ENCODE data around the gene GINS2. TPM values are rescaled to one million over a fixed set of nuclear protein-coding genes. Genes with fewer than 3 reads are reported as not detected.

GINS2 gene
- total RNA-seq, 2 experiments from 2014 or later, result 74.3 to 142 TPM

GRCh38 chr16:85717393-85718152 lies 28.8 kb upstream of the GINS2 start:
- no peaks in the 10 kb centered on the region for H3K79me2 ChIP-seq (ENCODE audit: insufficient read depth, low read depth, low read length)
- ChIA-PET CTCF (ENCODE audit: unreplicated experiment) (interaction anchor here (0.6 to 1.2 kb wide), 2 partner anchors 25 to 101 kb away, joined by 3 to 4 read pairs; no protein-coding TSS in a partner anchor), POLR2A (interaction anchor here (2.6 kb wide), 1 partner anchor 28 kb away, joined by 12 read pairs; the partner anchor contains the start of gene GINS2)
- no peaks in the 10 kb centered on the region for H3K9me3 ChIP-seq (ENCODE audit: low read length)
- H3K9me2 ChIP-seq (ENCODE audit: insufficient read depth, low read length), result no peaks in the 10 kb centered on the region
- H3K4me2 ChIP-seq (ENCODE audit: low read length), result no peak overlapping the region
- DNase-seq (ENCODE audit: low spot score), result peak; percentile 84
- H3K4me3 ChIP-seq (ENCODE audit: low read depth, low read length, poor library complexity, severe bottlenecking), result no peak overlapping the region
- H3K36me3 ChIP-seq (ENCODE audit: insufficient read depth, low read length), result no peaks in the 10 kb centered on the region
- BruUV-seq (replicated peaks), result no TSS peak
- no peak overlapping the region for H3K27ac ChIP-seq (ENCODE audit: low read depth, low read length, poor library complexity, severe bottlenecking)
- TF ChIP-seq EZH2phosphoT487 (IDR thresholded peaks at IDR 0.05; ENCODE audit: borderline replicate concordance, low read depth, low read length), result no peak
- TF ChIP-seq, protein P1, sequence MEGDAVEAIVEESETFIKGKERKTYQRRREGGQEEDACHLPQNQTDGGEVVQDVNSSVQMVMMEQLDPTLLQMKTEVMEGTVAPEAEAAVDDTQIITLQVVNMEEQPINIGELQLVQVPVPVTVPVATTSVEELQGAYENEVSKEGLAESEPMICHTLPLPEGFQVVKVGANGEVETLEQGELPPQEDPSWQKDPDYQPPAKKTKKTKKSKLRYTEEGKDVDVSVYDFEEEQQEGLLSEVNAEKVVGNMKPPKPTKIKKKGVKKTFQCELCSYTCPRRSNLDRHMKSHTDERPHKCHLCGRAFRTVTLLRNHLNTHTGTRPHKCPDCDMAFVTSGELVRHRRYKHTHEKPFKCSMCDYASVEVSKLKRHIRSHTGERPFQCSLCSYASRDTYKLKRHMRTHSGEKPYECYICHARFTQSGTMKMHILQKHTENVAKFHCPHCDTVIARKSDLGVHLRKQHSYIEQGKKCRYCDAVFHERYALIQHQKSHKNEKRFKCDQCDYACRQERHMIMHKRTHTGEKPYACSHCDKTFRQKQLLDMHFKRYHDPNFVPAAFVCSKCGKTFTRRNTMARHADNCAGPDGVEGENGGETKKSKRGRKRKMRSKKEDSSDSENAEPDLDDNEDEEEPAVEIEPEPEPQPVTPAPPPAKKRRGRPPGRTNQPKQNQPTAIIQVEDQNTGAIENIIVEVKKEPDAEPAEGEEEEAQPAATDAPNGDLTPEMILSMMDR (conservative IDR thresholded peaks at IDR 0.05; ENCODE audit: low read length), result peak; percentile 88
- no peak overlapping the region for H2AFZ ChIP-seq (ENCODE audit: low read length)
- H4K20me1 ChIP-seq (ENCODE audit: insufficient read depth, low read length), result no peaks in the 10 kb centered on the region
- intact Hi-C loops (cut with micrococcal nuclease; ENCODE audit: unreplicated experiment), result loop anchor here (1.0 to 5.0 kb wide), 4 partner anchors 30 to 58 kb away; no protein-coding TSS in a partner anchor
- H3K4me1 ChIP-seq (ENCODE audit: insufficient read depth, low read length, poor library complexity, severe bottlenecking), result peaks cover 8% of the 10 kb centered on the region

DNA sequence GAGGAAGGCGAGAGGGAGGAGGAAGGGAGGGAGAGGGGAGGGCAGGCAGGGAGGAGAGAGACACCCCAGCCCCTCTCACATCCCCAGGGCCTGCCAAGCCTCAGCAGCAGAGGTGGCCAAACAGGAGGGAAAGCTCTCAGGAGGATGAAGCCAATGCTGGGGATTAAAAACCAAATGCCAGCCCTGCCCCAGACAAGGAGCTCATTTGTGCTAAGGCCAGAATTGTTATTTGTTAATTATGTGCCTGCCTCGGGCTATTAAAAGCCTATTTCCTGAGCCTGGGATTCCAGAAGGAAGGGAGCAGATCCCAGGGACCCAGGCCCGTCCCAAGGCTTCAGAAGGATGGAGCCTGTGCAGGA lies 27.9 kb upstream of the GINS2 start:
- no peak overlapping the region for H3K4me3 ChIP-seq (ENCODE audit: low read depth, low read length, poor library complexity, severe bottlenecking)
- TF ChIP-seq EZH2phosphoT487 (IDR thresholded peaks at IDR 0.05; ENCODE audit: borderline replicate concordance, low read depth, low read length), result no peak
- TF ChIP-seq, protein P1 (conservative IDR thresholded peaks at IDR 0.05; ENCODE audit: low read length), result no peak
- POLR2A ChIA-PET, result interaction anchor here (1.4 to 2.6 kb wide), 2 partner anchors 27 to 42 kb away, joined by 3 to 12 read pairs; partner anchors contain the start of gene GINS2
- intact Hi-C loops (cut with micrococcal nuclease; ENCODE audit: unreplicated experiment), result loop anchor here (5.0 kb wide), 1 partner anchor 39 kb away; no protein-coding TSS in a partner anchor
- CTCF ChIA-PET (ENCODE audit: unreplicated experiment), result interaction anchor here (0.6 to 1.2 kb wide), 3 partner anchors 42 to 100 kb away, joined by 3 to 16 read pairs (median 4); no protein-coding TSS in a partner anchor
- no TSS peak for BruUV-seq (replicated peaks)
- H3K9me3 ChIP-seq (ENCODE audit: low read length), result peaks cover 9% of the 10 kb centered on the region
- H4K20me1 ChIP-seq (ENCODE audit: insufficient read depth, low read length), result no peaks in the 10 kb centered on the region
- H3K36me3 ChIP-seq (ENCODE audit: insufficient read depth, low read length), result no peaks in the 10 kb centered on the region
- no peak for DNase-seq (ENCODE audit: low spot score)
- no peak overlapping the region for H3K27ac ChIP-seq (ENCODE audit: low read depth, low read length, poor library complexity, severe bottlenecking)
- H2AFZ ChIP-seq (ENCODE audit: low read length), result no peak overlapping the region
- H3K4me1 ChIP-seq (ENCODE audit: insufficient read depth, low read length, poor library complexity, severe bottlenecking), result peaks cover 8% of the 10 kb centered on the region
- no peaks in the 10 kb centered on the region for H3K79me2 ChIP-seq (ENCODE audit: insufficient read depth, low read depth, low read length)
- no peak overlapping the region for H3K4me2 ChIP-seq (ENCODE audit: low read length)
- no peaks in the 10 kb centered on the region for H3K9me2 ChIP-seq (ENCODE audit: insufficient read depth, low read length)

Data from OCI-LY7 (cell line).